Keratinocyte (primary cell): ENCODE data around the gene ZBTB32. TPM values are rescaled to one million over a fixed set of nuclear protein-coding genes. Genes with fewer than 3 reads are reported as not detected.

Source experiments
- DNase-seq: peaks from one replicate; pipeline ENCODE4 v3.0.0-alpha.2; 2011; ENCODE audit warnings: low read depth, missing footprints, low spot score
- FAIRE-seq: peaks from 2 replicates; lab custom pipeline; 2011; peaks lifted over from hg19 to GRCh38; lab: Jason Lieb, UNC
- H2AFZ ChIP-seq: 2 replicates; pipeline ENCODE4 v1.6.0; 2012; ENCODE audit warnings: low read length, control low read depth, inconsistent platforms; ENCODE audit not compliant: control insufficient read depth
- H3K27ac ChIP-seq: 2 replicates; pipeline ENCODE4 v1.5.1; 2011; ENCODE audit warnings: low read length; ENCODE audit not compliant: control insufficient read depth, insufficient read depth
- H3K27me3 ChIP-seq: 3 replicates; pipeline ENCODE4 v1.6.0; 2011; ENCODE audit warnings: low read length; ENCODE audit not compliant: control insufficient read depth, insufficient read depth; ENCODE audit errors: extremely low read depth
- H3K36me3 ChIP-seq, 2 experiments: 2 replicates in 1 of 2; 3 replicates in 1 of 2; pipeline ENCODE4 v1.5.1; 2011; ENCODE audit warnings: low read length in 2 of 2, mild to moderate bottlenecking in 1 of 2; ENCODE audit not compliant: control insufficient read depth in 2 of 2, insufficient read depth in 2 of 2; ENCODE audit errors: extremely low read depth in 1 of 2
- H3K4me1 ChIP-seq: 3 replicates; pipeline ENCODE4 v1.5.1; 2011; ENCODE audit warnings: low read length; ENCODE audit not compliant: control insufficient read depth, insufficient read depth; ENCODE audit errors: extremely low read depth
- H3K4me2 ChIP-seq: 3 replicates; pipeline ENCODE4 v1.6.0; 2011; ENCODE audit warnings: low read depth, low read length; ENCODE audit not compliant: control insufficient read depth, insufficient read depth; ENCODE audit errors: extremely low read depth
- H3K4me3 ChIP-seq, 3 experiments: fragments of 200-600 bp in 1 of 3; sonication (generic) in 1 of 3; 2 replicates in 2 of 3; 3 replicates in 1 of 3; pipeline ENCODE4 v1.5.1; 2011 to 2016; ENCODE audit warnings: low read length in 3 of 3, mild to moderate bottlenecking in 3 of 3, control low read depth in 2 of 3, inconsistent platforms in 1 of 3, low read depth in 1 of 3, mixed read lengths in 1 of 3, mixed run types in 1 of 3, moderate library complexity in 1 of 3; ENCODE audit not compliant: control insufficient read depth in 2 of 3, insufficient read depth in 2 of 3; ENCODE audit errors: extremely low read depth in 1 of 3
- H3K79me2 ChIP-seq: 2 replicates; pipeline ENCODE4 v1.6.0; 2012; ENCODE audit warnings: low read length; ENCODE audit not compliant: control insufficient read depth, insufficient read depth
- H3K9ac ChIP-seq: 3 replicates; pipeline ENCODE4 v1.6.0; 2011; ENCODE audit warnings: low read length; ENCODE audit not compliant: control insufficient read depth, insufficient read depth; ENCODE audit errors: extremely low read depth
- H3K9me1 ChIP-seq: 3 replicates; pipeline ENCODE4 v1.6.0; 2011; ENCODE audit warnings: low read length; ENCODE audit not compliant: control insufficient read depth, insufficient read depth; ENCODE audit errors: extremely low read depth
- H3K9me3 ChIP-seq: 2 replicates; pipeline ENCODE4 v1.5.1; 2012; ENCODE audit warnings: low read depth, low read length; ENCODE audit not compliant: control insufficient read depth
- H4K20me1 ChIP-seq: 3 replicates; pipeline ENCODE4 v1.6.0; 2011; ENCODE audit warnings: low read length; ENCODE audit not compliant: control insufficient read depth, insufficient read depth; ENCODE audit errors: extremely low read depth
- EZH2 ChIP-seq: IDR thresholded peaks from one replicate; pipeline ENCODE4 v1.6.1; 2012; ENCODE audit warnings: inconsistent platforms, mild to moderate bottlenecking, low read length, moderate library complexity
- dilution Hi-C: fragments of 300-500 bp; cut with MboI; formaldehyde crosslinking; loops from one replicate; pipeline ENCODE4 v1.7.0; 2020; ENCODE audit warnings: low sequenced_read_pairs; ENCODE audit not compliant: extremely low pct_ligation_motif_present
- polyA plus RNA-seq, 5 experiments: library from polyadenylated mRNA; depleted of rRNA in 3 of 5; stranded (reverse) in 3 of 5; stranded (forward) in 1 of 5; unstranded in 1 of 5; fragments of >200 nt; gene quantifications; 1 replicate in 1 of 5; 2 replicates in 3 of 5; 3 replicates in 1 of 5; pipeline versions ENCODE4 v1.2.1 to v1.2.3, GENCODE V29; 2011 to 2012; ENCODE audit warnings: missing spikeins in 2 of 5, low read depth in 1 of 5, low replicate concordance in 1 of 5
- TF ChIP-seq, protein P1 (sequence below), 3 experiments: IDR thresholded peaks in 1 of 3; conservative IDR thresholded peaks in 1 of 3; optimal IDR thresholded peaks in 1 of 3; 2 replicates in 2 of 3; 3 replicates in 1 of 3; pipeline versions ENCODE3 to v1.5.1; 2011; ENCODE audit warnings: low read length in 3 of 3, mild to moderate bottlenecking in 3 of 3, moderate library complexity in 2 of 3, control low read depth in 1 of 3, inconsistent platforms in 1 of 3; ENCODE audit not compliant: insufficient read depth in 2 of 3; ENCODE audit errors: extremely low read depth in 1 of 3

ZBTB32 gene
- polyA plus RNA-seq, 1 donor (not counting 4 experiments of a cell fraction or from before 2014, with no cell fraction given): not detected

DNA sequence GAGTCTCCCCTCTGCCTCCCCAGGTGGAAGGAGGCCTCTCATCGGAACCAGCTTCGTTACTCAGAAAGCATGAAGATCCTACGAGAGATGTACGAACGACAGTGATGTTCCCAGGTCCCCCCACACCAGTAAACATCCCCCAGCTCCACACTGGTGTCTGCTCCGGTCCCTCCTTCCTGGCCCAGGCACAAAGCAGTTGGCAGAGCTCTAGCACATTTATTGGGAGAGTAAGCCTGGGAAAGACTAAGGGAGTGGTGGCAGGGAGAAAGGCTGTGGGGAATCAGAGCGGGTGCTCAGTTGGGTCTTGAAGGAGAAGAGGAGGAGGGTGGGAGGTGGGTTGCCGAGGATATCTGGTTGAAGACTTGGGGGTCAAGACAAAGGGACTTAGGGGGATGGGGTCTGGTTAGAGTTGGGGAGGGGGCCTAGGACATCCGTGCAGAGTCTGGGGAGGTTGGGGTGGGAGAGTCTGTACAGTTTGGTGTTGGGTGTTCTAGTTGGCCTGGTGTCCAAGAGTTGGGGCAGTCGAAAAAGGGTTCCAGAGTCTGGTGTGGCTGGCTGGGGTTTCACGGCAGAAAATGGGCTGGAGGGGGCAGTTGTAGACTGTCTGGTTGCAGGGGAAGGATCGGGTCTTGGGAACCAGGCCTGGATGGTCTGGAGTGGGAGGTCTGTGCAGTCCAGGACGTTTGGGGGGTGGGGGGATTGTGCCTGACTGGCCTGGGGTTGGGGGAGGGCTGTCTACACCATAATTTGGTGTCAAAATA is 50.2 kb downstream of the ZBTB32 start:
- dilution Hi-C loops: no loop called here
- no peak overlapping the region for H2AFZ ChIP-seq
- no peak for FAIRE-seq
- peaks cover 20% of the 10 kb centered on the region for H3K79me2 ChIP-seq
- peaks cover 21% of the 10 kb centered on the region for H3K4me1 ChIP-seq
- H4K20me1 ChIP-seq: no peaks in the 10 kb centered on the region
- no peak overlapping the region for H3K9ac ChIP-seq
- no peaks in the 10 kb centered on the region for H3K9me3 ChIP-seq
- no peak for TF ChIP-seq EZH2
- TF ChIP-seq, protein P1, sequence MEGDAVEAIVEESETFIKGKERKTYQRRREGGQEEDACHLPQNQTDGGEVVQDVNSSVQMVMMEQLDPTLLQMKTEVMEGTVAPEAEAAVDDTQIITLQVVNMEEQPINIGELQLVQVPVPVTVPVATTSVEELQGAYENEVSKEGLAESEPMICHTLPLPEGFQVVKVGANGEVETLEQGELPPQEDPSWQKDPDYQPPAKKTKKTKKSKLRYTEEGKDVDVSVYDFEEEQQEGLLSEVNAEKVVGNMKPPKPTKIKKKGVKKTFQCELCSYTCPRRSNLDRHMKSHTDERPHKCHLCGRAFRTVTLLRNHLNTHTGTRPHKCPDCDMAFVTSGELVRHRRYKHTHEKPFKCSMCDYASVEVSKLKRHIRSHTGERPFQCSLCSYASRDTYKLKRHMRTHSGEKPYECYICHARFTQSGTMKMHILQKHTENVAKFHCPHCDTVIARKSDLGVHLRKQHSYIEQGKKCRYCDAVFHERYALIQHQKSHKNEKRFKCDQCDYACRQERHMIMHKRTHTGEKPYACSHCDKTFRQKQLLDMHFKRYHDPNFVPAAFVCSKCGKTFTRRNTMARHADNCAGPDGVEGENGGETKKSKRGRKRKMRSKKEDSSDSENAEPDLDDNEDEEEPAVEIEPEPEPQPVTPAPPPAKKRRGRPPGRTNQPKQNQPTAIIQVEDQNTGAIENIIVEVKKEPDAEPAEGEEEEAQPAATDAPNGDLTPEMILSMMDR (optimal IDR thresholded peaks at IDR 0.05 in 1 of 3, IDR thresholded peaks at IDR 0.05 in 1 of 3, conservative IDR thresholded peaks at IDR 0.05 in 1 of 3; ENCODE audit: extremely low read depth in 1 of 3, insufficient read depth in 2 of 3, low read length in 3 of 3): no peak
- no peak overlapping the region for H3K4me2 ChIP-seq
- H3K4me3 ChIP-seq: no peak overlapping the region
- no peaks in the 10 kb centered on the region for H3K9me1 ChIP-seq
- H3K36me3 ChIP-seq: peaks cover 17 to 23% of the 10 kb centered on the region in 2 experiments
- DNase-seq: no peak
- H3K27me3 ChIP-seq: no peaks in the 10 kb centered on the region
- no peak overlapping the region for H3K27ac ChIP-seq

DNA sequence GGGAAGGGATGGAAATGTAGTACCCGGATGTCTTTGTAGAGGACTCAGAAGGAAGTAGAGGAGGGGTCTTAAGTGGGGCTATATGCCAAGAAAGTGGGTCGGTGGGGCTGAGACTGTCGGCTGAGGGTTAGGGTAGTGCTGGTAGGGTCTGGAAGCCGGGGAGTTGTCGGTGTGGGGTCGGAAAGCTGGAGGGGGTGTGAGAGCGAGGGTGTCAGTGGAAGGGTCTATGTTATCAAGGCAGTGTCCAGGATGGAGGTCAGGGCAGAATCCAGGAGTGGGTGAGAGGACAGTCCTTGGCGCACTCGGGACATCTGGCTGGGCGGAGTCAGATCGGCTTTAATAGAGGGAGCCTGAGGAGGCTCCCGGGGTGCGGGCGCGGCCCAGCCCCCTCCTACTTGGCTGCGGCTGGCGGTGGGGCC is 50.8 kb downstream of the ZBTB32 start:
- FAIRE-seq: no peak
- Histone ChIP-seq H3K4me2 (peak overlapping the region; percentile 25), H3K27ac (no peak overlapping the region), H3K9ac (peak overlapping the region; percentile 37), H3K27me3 (no peaks in the 10 kb centered on the region), H2AFZ (no peak overlapping the region), H3K4me3 (no peak overlapping the region), H4K20me1 (no peaks in the 10 kb centered on the region), H3K9me3 (no peaks in the 10 kb centered on the region), H3K36me3 (peaks cover 20 to 23% of the 10 kb centered on the region in 2 experiments), H3K4me1 (peaks cover 23% of the 10 kb centered on the region), H3K79me2 (peaks cover 19% of the 10 kb centered on the region), H3K9me1 (no peaks in the 10 kb centered on the region)
- TF ChIP-seq, protein P1 (optimal IDR thresholded peaks at IDR 0.05 in 1 of 3, IDR thresholded peaks at IDR 0.05 in 1 of 3, conservative IDR thresholded peaks at IDR 0.05 in 1 of 3; ENCODE audit: extremely low read depth in 1 of 3, insufficient read depth in 2 of 3, low read length in 3 of 3): no peak
- TF ChIP-seq EZH2: no peak
- no peak for DNase-seq
- dilution Hi-C loops: no loop called here
